GM12875 (cell line): ENCODE measurements around the gene PAFAH1B1.

ENCODE experiments used
- H3K4me3 ChIP-seq: one replicate; pipeline ENCODE4 v1.5.1; 2011; ENCODE audit warnings: low read depth, low read length, control low read depth
- TF ChIP-seq, protein P1 (sequence below): IDR thresholded peaks from 2 replicates; pipeline ENCODE4 v1.5.1; 2011; ENCODE audit warnings: low read depth, mild to moderate bottlenecking, control low read depth, inconsistent platforms, low read length, moderate library complexity, borderline replicate concordance; ENCODE audit not compliant: insufficient read depth

PAFAH1B1 gene

DNA sequence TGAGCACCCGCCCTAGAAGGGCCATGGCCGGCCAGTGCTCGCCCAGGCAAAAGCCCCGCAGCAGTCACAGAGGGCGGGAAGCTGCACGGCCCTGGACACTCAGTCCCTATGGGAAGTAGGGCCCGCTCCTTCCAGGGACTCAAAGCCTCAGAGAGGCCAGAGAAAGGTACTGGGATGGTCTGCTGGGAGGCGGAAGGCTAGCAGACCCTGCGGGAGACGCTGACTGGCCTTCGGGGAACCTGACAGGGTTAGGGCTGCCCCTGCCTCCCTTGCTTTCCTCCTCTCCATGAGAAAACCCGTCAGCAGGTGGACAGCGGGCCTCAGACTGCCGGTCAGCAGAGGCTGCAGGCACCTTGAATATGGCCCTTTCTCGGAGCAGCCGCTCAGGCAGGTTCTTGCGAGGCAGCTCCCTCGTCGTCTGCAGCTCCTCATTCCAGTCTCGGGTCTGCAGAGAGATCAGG lies 106.6 kb downstream of the PAFAH1B1 start:
- TF ChIP-seq, protein P1, sequence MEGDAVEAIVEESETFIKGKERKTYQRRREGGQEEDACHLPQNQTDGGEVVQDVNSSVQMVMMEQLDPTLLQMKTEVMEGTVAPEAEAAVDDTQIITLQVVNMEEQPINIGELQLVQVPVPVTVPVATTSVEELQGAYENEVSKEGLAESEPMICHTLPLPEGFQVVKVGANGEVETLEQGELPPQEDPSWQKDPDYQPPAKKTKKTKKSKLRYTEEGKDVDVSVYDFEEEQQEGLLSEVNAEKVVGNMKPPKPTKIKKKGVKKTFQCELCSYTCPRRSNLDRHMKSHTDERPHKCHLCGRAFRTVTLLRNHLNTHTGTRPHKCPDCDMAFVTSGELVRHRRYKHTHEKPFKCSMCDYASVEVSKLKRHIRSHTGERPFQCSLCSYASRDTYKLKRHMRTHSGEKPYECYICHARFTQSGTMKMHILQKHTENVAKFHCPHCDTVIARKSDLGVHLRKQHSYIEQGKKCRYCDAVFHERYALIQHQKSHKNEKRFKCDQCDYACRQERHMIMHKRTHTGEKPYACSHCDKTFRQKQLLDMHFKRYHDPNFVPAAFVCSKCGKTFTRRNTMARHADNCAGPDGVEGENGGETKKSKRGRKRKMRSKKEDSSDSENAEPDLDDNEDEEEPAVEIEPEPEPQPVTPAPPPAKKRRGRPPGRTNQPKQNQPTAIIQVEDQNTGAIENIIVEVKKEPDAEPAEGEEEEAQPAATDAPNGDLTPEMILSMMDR: no peak
- H3K4me3 ChIP-seq: no peak overlapping the region

DNA sequence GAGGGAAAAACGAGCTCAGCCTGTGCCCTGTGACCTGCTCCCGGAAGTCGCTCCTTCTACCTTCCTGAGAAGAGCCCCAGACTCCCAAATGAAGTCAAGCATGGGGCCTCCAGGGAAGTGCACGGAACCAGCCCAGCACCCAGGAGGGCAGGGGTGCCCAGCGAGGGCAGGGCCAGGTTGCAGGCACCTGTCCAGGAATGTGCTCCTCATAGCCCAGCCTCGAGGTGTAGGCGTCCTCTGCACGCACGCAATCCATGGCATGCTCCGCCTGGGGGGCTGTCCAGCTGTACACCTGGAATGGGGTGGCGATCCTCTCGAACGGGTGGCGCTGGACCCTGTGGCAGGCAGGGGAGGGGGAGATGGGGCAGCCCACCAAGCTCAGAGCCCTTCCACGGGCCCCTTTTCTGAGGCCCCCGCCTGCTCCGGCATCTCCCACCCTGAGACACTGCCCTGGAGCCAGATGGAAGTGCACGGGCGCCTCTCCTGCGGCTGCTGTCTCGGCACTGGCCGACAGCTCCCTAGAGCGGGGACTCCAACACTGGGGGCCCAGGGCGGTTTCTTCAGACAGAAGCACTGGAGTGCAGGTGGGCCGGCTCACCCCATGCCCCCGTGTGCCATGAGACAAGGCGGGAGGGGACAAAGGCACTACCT lies 107.2 kb downstream of the PAFAH1B1 start:
- TF ChIP-seq, protein P1: no peak

DNA sequence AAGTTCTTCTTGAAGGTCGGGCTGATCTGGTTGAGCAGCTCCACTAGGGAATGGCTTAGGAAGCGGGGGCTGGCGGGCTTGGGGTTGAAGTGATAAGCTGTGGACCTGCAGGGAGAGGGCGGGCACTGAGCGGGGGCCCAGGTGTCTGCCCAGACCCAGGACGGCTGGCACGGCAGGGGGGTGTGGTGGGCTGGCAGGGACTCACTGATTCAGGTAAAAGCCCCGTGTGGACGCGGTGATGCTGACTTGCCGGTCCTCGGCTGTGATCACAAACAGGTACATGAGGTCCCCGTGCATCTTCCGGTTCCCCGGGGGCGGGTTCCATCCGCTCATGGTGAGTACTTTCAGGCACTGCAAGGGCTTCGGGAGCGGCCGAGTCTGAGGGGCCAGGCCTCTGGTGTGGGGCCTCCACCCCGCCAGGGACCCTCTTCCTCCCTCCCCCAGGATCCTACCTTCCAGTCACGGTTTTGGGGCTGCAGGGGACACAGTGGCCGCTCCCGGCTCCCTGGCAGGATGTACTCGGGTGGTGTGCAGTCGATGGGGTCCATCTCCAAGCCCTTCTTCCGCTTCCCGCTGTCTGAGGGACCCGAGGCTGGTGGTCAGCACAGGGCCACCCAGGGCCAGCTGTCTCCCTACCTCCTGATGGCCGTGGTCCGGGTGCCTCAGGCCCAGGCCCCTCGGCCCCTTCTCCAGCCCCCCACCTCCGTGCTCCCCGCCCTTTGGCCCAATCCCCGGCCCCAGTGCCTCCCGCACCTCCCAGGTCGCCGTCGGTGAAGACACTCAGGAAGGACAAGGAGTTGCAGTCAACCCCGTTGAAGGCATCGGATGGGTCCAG lies 107.9 kb downstream of the PAFAH1B1 start:
- H3K4me3 ChIP-seq: no peak overlapping the region
- TF ChIP-seq, protein P1: no peak

More for the DNA sequence above, 107.2 kb downstream of the PAFAH1B1 start:
- no peak overlapping the region for H3K4me3 ChIP-seq

DNA sequence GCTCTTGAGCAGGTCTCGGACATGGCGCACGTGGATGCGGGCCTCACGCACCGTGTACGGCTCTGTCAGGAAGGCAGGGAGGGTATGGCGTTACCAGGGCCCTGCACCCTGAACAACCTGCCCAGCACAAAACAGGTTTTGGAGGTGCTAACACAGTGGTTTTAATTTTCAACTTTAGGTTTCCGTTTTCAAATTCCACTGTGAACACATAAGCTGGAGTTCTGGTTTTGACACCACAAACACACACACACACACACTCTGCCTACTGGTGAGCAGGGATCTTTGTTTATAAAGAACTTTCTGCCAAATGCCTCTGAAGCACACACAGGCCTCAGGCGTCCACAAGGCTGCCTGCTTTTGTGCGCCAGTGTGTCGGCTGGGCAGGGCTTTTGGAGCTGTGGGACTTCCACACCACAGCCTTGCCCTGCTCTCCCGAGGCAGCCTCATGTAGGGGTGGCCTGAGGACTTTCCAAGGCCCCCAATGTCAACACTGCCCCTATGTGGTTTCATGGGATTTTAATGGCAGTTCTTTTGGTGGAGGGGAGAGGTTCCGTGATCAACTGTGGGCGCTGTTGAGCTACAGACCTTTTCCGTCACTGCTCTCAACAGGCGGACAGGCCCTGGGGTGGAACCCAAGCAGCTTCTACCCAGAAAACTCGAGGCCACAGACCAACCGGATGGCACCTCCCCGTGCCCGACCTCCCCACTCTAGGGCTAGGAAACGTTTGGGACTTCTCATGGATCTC lies 108.7 kb downstream of the PAFAH1B1 start:
- TF ChIP-seq, protein P1: no peak
- H3K4me3 ChIP-seq: no peak overlapping the region

DNA sequence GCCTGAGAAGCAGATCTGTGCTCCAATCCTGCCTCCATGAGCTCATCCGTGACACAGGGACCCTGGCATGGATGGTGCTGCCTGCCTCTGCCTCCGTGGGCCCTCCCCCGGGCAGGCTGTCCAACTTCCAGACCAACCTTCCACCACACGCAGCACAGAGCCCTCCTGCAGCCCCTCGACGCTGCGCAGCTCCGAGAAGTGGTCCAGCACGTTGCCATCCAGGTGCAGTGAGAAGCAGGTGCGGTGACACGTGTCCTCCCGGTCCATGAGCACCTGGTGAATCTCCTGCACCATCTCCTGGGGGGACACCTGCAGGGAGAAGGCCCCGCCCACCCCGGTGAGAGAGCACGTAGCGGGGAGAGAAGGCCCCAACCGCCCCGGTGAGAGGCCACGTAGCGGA lies 109.7 kb downstream of the PAFAH1B1 start:
- TF ChIP-seq, protein P1: no peak

DNA sequence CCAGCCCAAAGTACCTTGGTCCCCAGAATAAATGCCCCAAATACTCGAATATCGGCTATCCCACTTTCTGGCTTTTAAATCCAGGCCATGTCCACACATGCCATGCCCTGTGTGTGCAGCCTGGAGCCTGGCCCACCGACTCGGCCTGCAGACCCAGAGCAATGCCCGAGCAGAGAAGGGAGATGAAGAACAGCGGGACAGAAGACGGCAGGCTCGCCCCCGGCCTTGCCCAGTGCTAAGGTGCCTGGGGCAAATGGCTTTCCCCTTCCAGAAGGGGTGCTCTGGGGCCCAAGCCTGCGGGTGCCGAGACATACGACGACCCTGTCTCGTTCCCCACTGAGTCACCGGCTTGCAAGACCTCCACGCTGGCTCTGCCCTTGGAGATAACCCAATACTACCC lies 110.2 kb downstream of the PAFAH1B1 start:
- no peak overlapping the region for H3K4me3 ChIP-seq
- TF ChIP-seq, protein P1: no peak

More for the DNA sequence above, 109.7 kb downstream of the PAFAH1B1 start:
- no peak overlapping the region for H3K4me3 ChIP-seq
